MCF 10A (cell line): ENCODE results near the gene GUSB. TPM values are rescaled to one million over a fixed set of nuclear protein-coding genes. Genes with fewer than 3 reads are reported as not detected.
"Not testable (repeated sequence)": the region's sequence is repeated elsewhere in the genome, so short reads cannot be mapped to it uniquely, and the experiment has no call there.

ENCODE experiments used
- BruUV-seq: library from RNA; stranded (reverse); fragments of 400-500 nt; replicated peaks from 2 replicates; lab custom pipeline; 2021; lab: Mats Ljungman, UMichigan
- CTCF ChIA-PET: fragments of 300-600 bp; sonication (Branson Sonifier 250); formaldehyde crosslinking; extraction: SDS; loops from one replicate; lab custom pipeline; 2021; ENCODE audit warnings: antibody characterized with exemption, inconsistent platforms; lab: Yijun Ruan, JAX
- POLR2A ChIA-PET: fragments of 300-600, 350-650 bp; sonication (Branson Sonifier 250); formaldehyde crosslinking; extraction: SDS; loops from one replicate; lab custom pipeline; 2020; ENCODE audit warnings: antibody characterized with exemption, inconsistent platforms; lab: Yijun Ruan, JAX
- DNase-seq: peaks from one replicate; pipeline ENCODE4 v3.0.0-alpha.2; 2018; ENCODE audit not compliant: unreplicated experiment
- H3K27ac Mint-ChIP-seq: one replicate; pipeline ENCODE4 v1.8.0; 2022; ENCODE audit warnings: mild to moderate bottlenecking, low read depth, mixed read lengths; ENCODE audit not compliant: unreplicated experiment
- H3K27me3 Mint-ChIP-seq: one replicate; pipeline ENCODE4 v1.8.0; 2022; ENCODE audit warnings: mixed read lengths; ENCODE audit not compliant: insufficient read depth, unreplicated experiment
- H3K36me3 Mint-ChIP-seq: one replicate; pipeline ENCODE4 v1.8.0; 2022; ENCODE audit warnings: mild to moderate bottlenecking, moderate library complexity, mixed read lengths; ENCODE audit not compliant: insufficient read depth, unreplicated experiment
- H3K4me1 Mint-ChIP-seq: one replicate; pipeline ENCODE4 v1.8.0; 2022; ENCODE audit warnings: mixed read lengths; ENCODE audit not compliant: insufficient read depth, unreplicated experiment
- H3K4me3 Mint-ChIP-seq: one replicate; pipeline ENCODE4 v1.8.0; 2022; ENCODE audit warnings: mild to moderate bottlenecking, moderate library complexity, mixed read lengths; ENCODE audit not compliant: unreplicated experiment
- H3K9me3 Mint-ChIP-seq: one replicate; pipeline ENCODE4 v1.8.0; 2022; ENCODE audit warnings: mixed read lengths; ENCODE audit not compliant: unreplicated experiment
- intact Hi-C: fragments of 100-400 bp; cut with micrococcal nuclease; formaldehyde crosslinking; loops from 2 replicates; pipeline ENCODE4 v1.14.1; 2022
- total RNA-seq: library from RNA; stranded (reverse); gene quantifications from 2 replicates; pipeline ENCODE4 v1.2.3, GENCODE V29; 2022
- TF ChIP-seq, protein P1 (sequence below): fragments of 200-600 bp; IDR thresholded peaks from one replicate; pipeline ENCODE4 v1.8.0; 2022; ENCODE audit warnings: antibody characterized with exemption, mild to moderate bottlenecking; ENCODE audit not compliant: unreplicated experiment

GUSB gene
- total RNA-seq, 1 experiment from 2014 or later: 35.0 TPM

- H3K36me3 Mint-ChIP-seq: peaks cover 78% of the 10 kb centered on the region
- DNase-seq: no peak
Measured at GRCh38 chr7:65968256-65969185, 13.5 kb downstream of the GUSB start.

GRCh38 chr7:65967361-65968155 lies 14.5 kb downstream of the GUSB start:
- TF ChIP-seq, protein P1, sequence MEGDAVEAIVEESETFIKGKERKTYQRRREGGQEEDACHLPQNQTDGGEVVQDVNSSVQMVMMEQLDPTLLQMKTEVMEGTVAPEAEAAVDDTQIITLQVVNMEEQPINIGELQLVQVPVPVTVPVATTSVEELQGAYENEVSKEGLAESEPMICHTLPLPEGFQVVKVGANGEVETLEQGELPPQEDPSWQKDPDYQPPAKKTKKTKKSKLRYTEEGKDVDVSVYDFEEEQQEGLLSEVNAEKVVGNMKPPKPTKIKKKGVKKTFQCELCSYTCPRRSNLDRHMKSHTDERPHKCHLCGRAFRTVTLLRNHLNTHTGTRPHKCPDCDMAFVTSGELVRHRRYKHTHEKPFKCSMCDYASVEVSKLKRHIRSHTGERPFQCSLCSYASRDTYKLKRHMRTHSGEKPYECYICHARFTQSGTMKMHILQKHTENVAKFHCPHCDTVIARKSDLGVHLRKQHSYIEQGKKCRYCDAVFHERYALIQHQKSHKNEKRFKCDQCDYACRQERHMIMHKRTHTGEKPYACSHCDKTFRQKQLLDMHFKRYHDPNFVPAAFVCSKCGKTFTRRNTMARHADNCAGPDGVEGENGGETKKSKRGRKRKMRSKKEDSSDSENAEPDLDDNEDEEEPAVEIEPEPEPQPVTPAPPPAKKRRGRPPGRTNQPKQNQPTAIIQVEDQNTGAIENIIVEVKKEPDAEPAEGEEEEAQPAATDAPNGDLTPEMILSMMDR: no peak
- intact Hi-C loops: no loop called here
- no peak overlapping the region for H3K4me3 Mint-ChIP-seq
- H3K27me3 Mint-ChIP-seq: no peaks in the 10 kb centered on the region
- ChIA-PET CTCF (interaction anchor here (1.7 kb wide), 1 partner anchor 14 kb away, joined by 4 read pairs; no protein-coding TSS in a partner anchor), POLR2A (interaction anchor here (1.6 kb wide), 1 partner anchor 13 kb away, joined by 5 read pairs; no protein-coding TSS in a partner anchor)
- H3K27ac Mint-ChIP-seq: peak overlapping the region; percentile 23
- no peaks in the 10 kb centered on the region for H3K9me3 Mint-ChIP-seq
- peaks cover 83% of the 10 kb centered on the region for H3K36me3 Mint-ChIP-seq
- no peak for DNase-seq
- no TSS peak for BruUV-seq
- no peaks in the 10 kb centered on the region for H3K4me1 Mint-ChIP-seq

More at GRCh38 chr7:65968256-65969185, 13.5 kb downstream of the GUSB start:
- no peak overlapping the region for H3K27ac Mint-ChIP-seq
- H3K4me3 Mint-ChIP-seq: no peak overlapping the region
- no peaks in the 10 kb centered on the region for H3K4me1 Mint-ChIP-seq
- H3K27me3 Mint-ChIP-seq: no peaks in the 10 kb centered on the region
- H3K9me3 Mint-ChIP-seq: no peaks in the 10 kb centered on the region
- BruUV-seq: no TSS peak
- ChIA-PET CTCF (interaction anchor here (1.7 kb wide), 1 partner anchor 13 kb away, joined by 4 read pairs; no protein-coding TSS in a partner anchor), POLR2A (interaction anchor here (1.0 kb wide), 1 partner anchor 10 kb away, joined by 4 read pairs; no protein-coding TSS in a partner anchor)
- TF ChIP-seq, protein P1: no peak
- intact Hi-C loops: no loop called here

DNA sequence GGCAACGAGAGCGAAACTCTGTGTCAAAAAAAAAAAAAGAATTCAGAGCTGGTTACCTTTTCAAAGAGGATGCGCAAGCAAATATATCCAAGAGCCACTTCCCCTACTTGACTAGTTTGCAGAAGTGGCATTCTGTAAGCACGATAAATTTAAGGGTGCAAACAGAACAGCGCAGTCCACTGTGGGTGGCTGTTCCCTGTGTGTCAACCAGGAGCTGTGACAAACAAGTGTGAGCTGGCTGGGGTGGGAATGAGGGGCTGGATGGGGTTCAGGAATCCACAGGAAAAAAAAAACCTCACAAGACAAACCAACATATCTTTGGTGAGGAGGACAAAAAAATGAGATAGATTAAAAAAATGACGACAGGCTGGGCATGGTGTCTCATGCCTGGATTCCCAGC lies 15.9 kb downstream of the GUSB start:
- ChIA-PET CTCF (interaction anchor here (0.6 kb wide), 1 partner anchor 887 kb away, joined by 3 read pairs; no protein-coding TSS in a partner anchor), POLR2A (interaction anchor here (1.2 to 1.6 kb wide), 2 partner anchors 10 to 15 kb away, joined by 3 to 5 read pairs; no protein-coding TSS in a partner anchor)
- intact Hi-C loops: no loop called here
- Mint-ChIP-seq H3K4me1 (no peaks in the 10 kb centered on the region), H3K27ac (no peak overlapping the region), H3K4me3 (no peak overlapping the region), H3K27me3 (no peaks in the 10 kb centered on the region), H3K9me3 (no peaks in the 10 kb centered on the region), H3K36me3 (peaks cover 87% of the 10 kb centered on the region)
- no peak for DNase-seq
- no TSS peak for BruUV-seq
- TF ChIP-seq, protein P1: no peak

- H3K27ac Mint-ChIP-seq, H3K27me3 Mint-ChIP-seq, H3K4me1 Mint-ChIP-seq, H3K9me3 Mint-ChIP-seq, BruUV-seq, H3K4me3 Mint-ChIP-seq, DNase-seq, POLR2A ChIA-PET, intact Hi-C loops: not testable (repeated sequence)
- peaks cover 87% of the 10 kb centered on the region for H3K36me3 Mint-ChIP-seq
- CTCF ChIA-PET: interaction anchor here (0.6 kb wide), 1 partner anchor 863 kb away, joined by 3 read pairs; no protein-coding TSS in a partner anchor
Measured at GRCh38 chr7:65964671-65965070, 17.3 kb downstream of the GUSB start.
